ENCODE measurements around the gene GBA2.

GRCh38 chr9:35689542-35690293, 59.3 kb downstream of the GBA2 start, which contains the start of gene TPM2:
- TF ChIP-seq CTCF (IDR thresholded peaks at IDR 0.05) (no peak), POLR2A (IDR thresholded peaks at IDR 0.05) (no peak)

All from Peyer's patch (tissue), 4 donors.